ENCODE measurements around the gene CCDC180. TPM values are rescaled to one million over a fixed set of nuclear protein-coding genes. Genes with fewer than 3 reads are reported as not detected.

The CCDC180 gene
- total and polyA plus RNA-seq, 2 experiments from 2014 or later: 3.9 to 7.1 TPM

DNA sequence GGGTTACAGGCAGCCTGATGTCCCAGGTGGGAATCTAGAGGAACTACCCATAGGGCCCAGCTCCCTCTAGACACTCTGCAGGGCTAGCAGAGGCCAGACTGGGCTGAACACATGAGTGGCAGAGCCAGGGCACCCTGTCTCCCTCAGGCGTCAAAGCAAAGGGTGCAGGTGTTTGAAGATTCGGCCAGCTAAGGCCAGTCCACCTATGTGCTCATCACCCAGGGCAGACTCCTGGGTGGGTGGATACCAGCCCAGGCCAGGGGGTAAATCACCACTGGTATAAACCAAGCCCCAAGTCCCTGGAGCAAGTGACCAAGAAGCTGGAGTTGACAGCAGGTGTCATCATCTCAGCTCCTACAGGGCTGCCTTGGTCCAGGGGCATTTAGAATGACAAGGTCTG, 3.4 kb downstream of the CCDC180 start (continued):
- TF ChIP-seq, protein P1, sequence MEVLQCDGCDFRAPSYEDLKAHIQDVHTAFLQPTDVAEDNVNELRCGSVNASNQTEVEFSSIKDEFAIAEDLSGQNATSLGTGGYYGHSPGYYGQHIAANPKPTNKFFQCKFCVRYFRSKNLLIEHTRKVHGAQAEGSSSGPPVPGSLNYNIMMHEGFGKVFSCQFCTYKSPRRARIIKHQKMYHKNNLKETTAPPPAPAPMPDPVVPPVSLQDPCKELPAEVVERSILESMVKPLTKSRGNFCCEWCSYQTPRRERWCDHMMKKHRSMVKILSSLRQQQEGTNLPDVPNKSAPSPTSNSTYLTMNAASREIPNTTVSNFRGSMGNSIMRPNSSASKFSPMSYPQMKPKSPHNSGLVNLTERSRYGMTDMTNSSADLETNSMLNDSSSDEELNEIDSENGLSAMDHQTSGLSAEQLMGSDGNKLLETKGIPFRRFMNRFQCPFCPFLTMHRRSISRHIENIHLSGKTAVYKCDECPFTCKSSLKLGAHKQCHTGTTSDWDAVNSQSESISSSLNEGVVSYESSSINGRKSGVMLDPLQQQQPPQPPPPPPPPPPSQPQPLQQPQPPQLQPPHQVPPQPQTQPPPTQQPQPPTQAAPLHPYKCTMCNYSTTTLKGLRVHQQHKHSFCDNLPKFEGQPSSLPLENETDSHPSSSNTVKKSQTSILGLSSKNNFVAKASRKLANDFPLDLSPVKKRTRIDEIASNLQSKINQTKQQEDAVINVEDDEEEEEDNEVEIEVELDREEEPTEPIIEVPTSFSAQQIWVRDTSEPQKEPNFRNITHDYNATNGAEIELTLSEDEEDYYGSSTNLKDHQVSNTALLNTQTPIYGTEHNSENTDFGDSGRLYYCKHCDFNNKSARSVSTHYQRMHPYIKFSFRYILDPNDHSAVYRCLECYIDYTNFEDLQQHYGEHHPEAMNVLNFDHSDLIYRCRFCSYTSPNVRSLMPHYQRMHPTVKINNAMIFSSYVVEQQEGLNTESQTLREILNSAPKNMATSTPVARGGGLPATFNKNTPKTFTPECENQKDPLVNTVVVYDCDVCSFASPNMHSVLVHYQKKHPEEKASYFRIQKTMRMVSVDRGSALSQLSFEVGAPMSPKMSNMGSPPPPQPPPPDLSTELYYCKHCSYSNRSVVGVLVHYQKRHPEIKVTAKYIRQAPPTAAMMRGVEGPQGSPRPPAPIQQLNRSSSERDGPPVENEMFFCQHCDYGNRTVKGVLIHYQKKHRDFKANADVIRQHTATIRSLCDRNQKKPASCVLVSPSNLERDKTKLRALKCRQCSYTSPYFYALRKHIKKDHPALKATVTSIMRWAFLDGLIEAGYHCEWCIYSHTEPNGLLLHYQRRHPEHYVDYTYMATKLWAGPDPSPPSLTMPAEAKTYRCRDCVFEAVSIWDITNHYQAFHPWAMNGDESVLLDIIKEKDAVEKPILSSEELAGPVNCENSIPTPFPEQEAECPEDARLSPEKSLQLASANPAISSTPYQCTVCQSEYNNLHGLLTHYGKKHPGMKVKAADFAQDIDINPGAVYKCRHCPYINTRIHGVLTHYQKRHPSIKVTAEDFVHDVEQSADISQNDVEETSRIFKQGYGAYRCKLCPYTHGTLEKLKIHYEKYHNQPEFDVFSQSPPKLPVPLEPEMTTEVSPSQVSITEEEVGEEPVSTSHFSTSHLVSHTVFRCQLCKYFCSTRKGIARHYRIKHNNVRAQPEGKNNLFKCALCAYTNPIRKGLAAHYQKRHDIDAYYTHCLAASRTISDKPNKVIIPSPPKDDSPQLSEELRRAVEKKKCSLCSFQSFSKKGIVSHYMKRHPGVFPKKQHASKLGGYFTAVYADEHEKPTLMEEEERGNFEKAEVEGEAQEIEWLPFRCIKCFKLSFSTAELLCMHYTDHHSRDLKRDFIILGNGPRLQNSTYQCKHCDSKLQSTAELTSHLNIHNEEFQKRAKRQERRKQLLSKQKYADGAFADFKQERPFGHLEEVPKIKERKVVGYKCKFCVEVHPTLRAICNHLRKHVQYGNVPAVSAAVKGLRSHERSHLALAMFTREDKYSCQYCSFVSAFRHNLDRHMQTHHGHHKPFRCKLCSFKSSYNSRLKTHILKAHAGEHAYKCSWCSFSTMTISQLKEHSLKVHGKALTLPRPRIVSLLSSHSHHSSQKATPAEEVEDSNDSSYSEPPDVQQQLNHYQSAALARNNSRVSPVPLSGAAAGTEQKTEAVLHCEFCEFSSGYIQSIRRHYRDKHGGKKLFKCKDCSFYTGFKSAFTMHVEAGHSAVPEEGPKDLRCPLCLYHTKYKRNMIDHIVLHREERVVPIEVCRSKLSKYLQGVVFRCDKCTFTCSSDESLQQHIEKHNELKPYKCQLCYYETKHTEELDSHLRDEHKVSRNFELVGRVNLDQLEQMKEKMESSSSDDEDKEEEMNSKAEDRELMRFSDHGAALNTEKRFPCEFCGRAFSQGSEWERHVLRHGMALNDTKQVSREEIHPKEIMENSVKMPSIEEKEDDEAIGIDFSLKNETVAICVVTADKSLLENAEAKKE (CRISPR knock-in tag; IDR thresholded peaks at IDR 0.05): no peak
- TF ChIP-seq EZH2phosphoT487 (IDR thresholded peaks at IDR 0.05; ENCODE audit: unreplicated experiment) (no peak), JUNB (IDR thresholded peaks at IDR 0.05; ENCODE audit: unreplicated experiment) (no peak)

DNA sequence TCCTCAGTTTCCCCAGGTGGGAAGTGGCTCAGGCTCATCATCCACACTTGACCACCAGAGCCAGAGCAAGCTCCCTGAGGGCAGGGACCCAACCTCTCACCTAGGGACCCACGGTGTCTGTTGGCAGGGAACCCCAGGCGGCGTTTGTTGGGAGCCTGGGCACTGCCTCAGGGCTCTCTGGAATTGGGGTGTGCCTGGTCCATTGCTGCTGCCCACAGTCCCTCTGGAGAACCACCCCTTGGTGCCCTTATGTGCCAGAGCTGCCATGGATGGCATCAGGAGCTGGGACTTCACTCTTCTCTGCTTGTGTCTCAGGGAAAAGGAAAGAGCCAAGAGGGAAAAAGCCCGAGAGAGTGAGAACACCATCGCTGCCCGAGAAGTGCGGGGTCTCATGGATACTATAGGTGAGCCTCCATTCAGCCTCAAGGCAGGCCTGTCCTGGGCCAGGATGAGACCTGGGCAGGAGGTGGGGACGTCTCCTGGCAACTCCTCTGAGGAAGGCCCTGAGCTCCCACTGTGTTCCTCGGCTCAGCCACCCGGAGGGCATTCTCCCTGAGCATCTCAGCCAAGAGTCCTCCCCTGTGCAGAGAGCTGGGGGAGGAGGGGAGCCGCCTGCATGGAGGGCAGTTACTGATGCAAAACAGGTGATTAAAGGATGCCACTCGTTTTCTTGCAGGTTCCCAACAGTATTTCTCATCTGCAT, 4.5 kb downstream of the CCDC180 start:
- no peak overlapping the region for H3K27ac Mint-ChIP-seq
- DNase-seq (ENCODE audit: low spot score): no peak
- peaks cover 9% of the 10 kb centered on the region for H3K36me3 Mint-ChIP-seq (ENCODE audit: low read depth)
- no peaks in the 10 kb centered on the region for H3K9me3 Mint-ChIP-seq
- ATAC-seq: no peak
- Histone ChIP-seq H3F3A (replicated peaks; ENCODE audit: low read depth) (no peaks in the 10 kb centered on the region), H3K9me2 (ENCODE audit: insufficient read depth) (no peaks in the 10 kb centered on the region), H3K79me2 (replicated peaks; ENCODE audit: insufficient read depth) (no peaks in the 10 kb centered on the region), H2AFZ (no peak overlapping the region), H3K36me3 (ENCODE audit: insufficient read depth) (no peaks in the 10 kb centered on the region), H3K4me2 (no peak overlapping the region), H4K20me1 (replicated peaks; ENCODE audit: insufficient read depth) (no peaks in the 10 kb centered on the region), H3K27me3 (ENCODE audit: insufficient read depth) (no peaks in the 10 kb centered on the region), H3K4me1 (ENCODE audit: insufficient read depth) (peaks cover 10% of the 10 kb centered on the region), H3K27ac (ENCODE audit: low read depth) (no peak overlapping the region), H3K4me3 (no peak overlapping the region)
- peaks cover 12% of the 10 kb centered on the region for H3K27me3 Mint-ChIP-seq (ENCODE audit: insufficient read depth, low read depth, poor library complexity)
- H3K4me3 Mint-ChIP-seq: no peak overlapping the region
- H3K4me1 Mint-ChIP-seq: peaks cover 5% of the 10 kb centered on the region
- TF ChIP-seq POLR2AphosphoS5 (IDR thresholded peaks at IDR 0.05; ENCODE audit: low read depth) (no peak), STAT1 (IDR thresholded peaks at IDR 0.05; ENCODE audit: unreplicated experiment) (no peak), ZNF114 (CRISPR knock-in tag; IDR thresholded peaks at IDR 0.05) (no peak), CREB1 (CRISPR knock-in tag; IDR thresholded peaks at IDR 0.05; ENCODE audit: low read depth) (no peak), EZH2 (IDR thresholded peaks at IDR 0.05; ENCODE audit: low read depth, unreplicated experiment) (no peak), NANOG (IDR thresholded peaks at IDR 0.05; ENCODE audit: borderline replicate concordance) (no peak), EZH2phosphoT487 (IDR thresholded peaks at IDR 0.05; ENCODE audit: unreplicated experiment) (no peak)
- TF ChIP-seq, protein P1 (CRISPR knock-in tag; IDR thresholded peaks at IDR 0.05): no peak

Measured in GM23338 (cell line).